Measurements from ENCODE around the gene CPNE7. TPM values are rescaled to one million over a fixed set of nuclear protein-coding genes. Genes with fewer than 3 reads are reported as not detected.

Gene CPNE7
- total and polyA plus RNA-seq, 2 of the 13 experiments (the other 11 are each of a cell fraction or from before 2014, with no cell fraction given), result 0.59 TPM; not detected in 1

GRCh38 chr16:89560378-89561141 is 15.0 kb upstream of the CPNE7 start, which contains the start of gene RPL13 (continued):
- TF ChIP-seq ZNF414 (CRISPR knock-in tag; IDR thresholded peaks at IDR 0.05) (peak; percentile 96), ZNF12 (CRISPR knock-in tag; IDR thresholded peaks at IDR 0.05) (no peak; the same call in 1 of the 2 replicates), KLF13 (CRISPR knock-in tag; IDR thresholded peaks at IDR 0.05) (peak; percentile 85; the same call in 1 of the 2 replicates), ZNF260 (CRISPR knock-in tag; IDR thresholded peaks at IDR 0.05; ENCODE audit: borderline replicate concordance, low read depth) (0 out of 2 replicates have a peak, but pooled peaks have one; percentile 27), ZNF318 (CRISPR knock-in tag; IDR thresholded peaks at IDR 0.05) (peak; percentile 76), AKAP8 (CRISPR knock-in tag; IDR thresholded peaks at IDR 0.05) (peak; percentile 41; the same call in 1 of the 2 replicates), NFATC3 (CRISPR knock-in tag; IDR thresholded peaks at IDR 0.05) (0 out of 2 replicates have a peak, but pooled peaks have one; percentile 48), ZNF530 (CRISPR knock-in tag; IDR thresholded peaks at IDR 0.05; ENCODE audit: low read depth) (no peak; the same call in 1 of the 2 replicates), CCDC6 (CRISPR knock-in tag; IDR thresholded peaks at IDR 0.05) (peak; percentile 98), MIER3 (CRISPR knock-in tag; IDR thresholded peaks at IDR 0.05; ENCODE audit: borderline replicate concordance) (peak; percentile 76; the same call in 1 of the 2 replicates), ZNF282 (IDR thresholded peaks at IDR 0.05; ENCODE audit: partially characterized antibody) (no peak), KMT2A (CRISPR knock-in tag; IDR thresholded peaks at IDR 0.05) (peak; percentile 97), ZNF503 (CRISPR knock-in tag; IDR thresholded peaks at IDR 0.05) (peak; percentile 76; the same call in 1 of the 2 replicates), ZNF883 (CRISPR knock-in tag; IDR thresholded peaks at IDR 0.05; ENCODE audit: not compliant biosample characterization) (peak; percentile 94), ZNF230 (CRISPR knock-in tag; IDR thresholded peaks at IDR 0.05) (peak; percentile 92; the same call in 1 of the 2 replicates), ZIK1 (CRISPR knock-in tag; IDR thresholded peaks at IDR 0.05; ENCODE audit: borderline replicate concordance, low read depth) (peak; percentile 94; the same call in 1 of the 2 replicates)
- TF ChIP-seq, protein P1, sequence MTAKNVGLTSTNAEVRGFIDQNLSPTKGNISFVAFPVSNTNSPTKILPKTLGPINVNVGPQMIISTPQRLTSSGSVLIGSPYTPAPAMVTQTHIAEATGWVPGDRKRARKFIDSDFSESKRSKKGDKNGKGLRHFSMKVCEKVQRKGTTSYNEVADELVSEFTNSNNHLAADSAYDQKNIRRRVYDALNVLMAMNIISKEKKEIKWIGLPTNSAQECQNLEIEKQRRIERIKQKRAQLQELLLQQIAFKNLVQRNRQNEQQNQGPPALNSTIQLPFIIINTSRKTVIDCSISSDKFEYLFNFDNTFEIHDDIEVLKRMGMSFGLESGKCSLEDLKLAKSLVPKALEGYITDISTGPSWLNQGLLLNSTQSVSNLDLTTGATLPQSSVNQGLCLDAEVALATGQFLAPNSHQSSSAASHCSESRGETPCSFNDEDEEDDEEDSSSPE (CRISPR knock-in tag; IDR thresholded peaks at IDR 0.05), result peak; percentile 77

Data from HepG2 (cell line).